Amygdala (tissue), 56 donors: ENCODE data around the gene D2HGDH.

Source experiments
- DNase-seq, 56 donors: peaks; one replicate each; lab custom pipeline; 2025; lab: John Stamatoyannopoulos, UW

Gene D2HGDH

GRCh38 chr2:241801611-241802420 is 67.4 kb downstream of the D2HGDH start:
- DNase-seq: no peak

DNA sequence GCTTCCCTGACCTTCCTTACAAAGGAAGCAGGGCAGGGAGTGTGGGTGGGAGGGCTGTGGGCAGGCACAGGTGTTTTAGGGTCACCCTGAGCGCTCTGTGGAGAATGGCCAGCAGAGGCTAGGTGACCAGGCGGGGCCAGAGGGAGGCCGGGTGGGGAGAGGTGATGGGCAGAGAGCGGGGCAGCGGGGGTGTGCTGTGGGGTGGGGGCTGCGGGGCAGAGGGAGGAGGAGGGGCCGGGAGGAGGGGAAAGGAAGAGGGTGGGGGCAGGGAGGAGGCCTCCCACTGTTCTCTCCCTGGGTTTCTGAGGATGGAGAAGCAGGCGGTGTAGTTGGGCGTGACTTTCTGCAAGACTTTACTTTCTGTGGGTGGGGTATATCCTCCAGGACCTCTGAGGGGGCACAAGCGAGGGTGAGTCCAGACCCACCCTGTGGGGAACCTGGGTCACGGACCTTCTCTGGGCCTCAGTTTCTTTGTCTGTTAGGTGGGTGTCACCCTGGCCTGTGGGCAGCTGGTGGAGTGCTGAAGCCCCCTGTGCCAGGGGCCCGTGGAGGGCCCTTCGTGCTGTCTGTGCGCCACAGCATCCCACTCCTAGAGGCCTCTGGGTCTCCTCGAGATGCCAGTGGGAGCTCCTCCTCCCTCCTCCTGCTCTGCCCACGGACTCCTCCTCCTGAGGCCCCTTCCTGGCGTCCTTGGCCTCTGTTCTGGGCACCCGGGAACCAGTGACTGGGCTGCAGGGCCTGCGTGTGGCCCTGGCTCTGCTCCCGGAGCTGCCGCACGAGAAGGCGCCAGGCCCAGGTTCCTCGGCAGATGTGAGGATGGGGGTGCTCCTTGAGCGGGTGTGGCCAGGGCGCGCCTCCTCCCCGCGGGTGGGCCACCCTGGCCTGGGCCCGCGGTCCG is 68.2 kb downstream of the D2HGDH start:
- peak in 2 of 56 donors; percentile 21 to 32 for DNase-seq

DNA sequence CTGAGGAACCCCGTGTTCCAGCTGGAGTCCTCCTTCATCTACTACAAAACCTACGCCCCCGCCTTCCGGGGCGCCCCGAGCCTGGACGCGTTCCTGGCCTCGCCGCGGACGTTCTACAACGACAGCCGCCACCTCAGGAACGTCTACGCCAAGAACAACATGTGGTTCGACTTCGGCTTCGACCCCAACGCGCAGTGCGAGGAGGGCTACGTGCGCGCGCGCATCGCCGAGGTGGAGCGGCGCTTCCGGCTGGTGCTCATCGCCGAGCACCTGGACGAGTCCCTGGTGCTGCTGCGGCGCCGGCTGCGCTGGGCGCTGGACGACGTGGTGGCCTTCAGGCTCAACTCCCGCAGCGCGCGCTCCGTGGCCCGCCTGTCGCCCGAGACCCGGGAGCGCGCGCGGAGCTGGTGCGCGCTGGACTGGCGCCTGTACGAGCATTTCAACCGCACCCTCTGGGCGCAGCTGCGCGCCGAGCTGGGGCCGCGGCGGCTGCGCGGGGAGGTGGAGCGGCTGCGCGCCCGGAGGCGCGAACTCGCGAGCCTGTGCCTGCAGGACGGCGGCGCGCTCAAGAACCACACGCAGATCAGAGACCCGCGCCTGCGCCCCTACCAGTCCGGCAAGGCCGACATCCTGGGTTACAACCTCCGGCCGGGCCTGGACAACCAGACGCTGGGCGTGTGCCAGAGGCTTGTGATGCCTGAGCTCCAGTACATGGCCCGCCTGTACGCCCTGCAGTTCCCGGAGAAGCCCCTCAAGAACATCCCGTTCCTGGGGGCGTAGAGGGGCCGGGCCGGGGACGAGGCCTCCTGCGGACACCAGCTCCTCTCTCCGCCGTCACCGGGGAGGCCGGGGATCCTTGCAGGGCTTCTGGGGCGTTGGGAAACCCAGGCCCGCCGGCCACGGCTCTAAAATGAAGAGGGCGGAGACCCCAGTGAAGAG is 69.2 kb downstream of the D2HGDH start:
- peak in 30 of 56 donors; percentile 20 to 78 (median 53) for DNase-seq

DNA sequence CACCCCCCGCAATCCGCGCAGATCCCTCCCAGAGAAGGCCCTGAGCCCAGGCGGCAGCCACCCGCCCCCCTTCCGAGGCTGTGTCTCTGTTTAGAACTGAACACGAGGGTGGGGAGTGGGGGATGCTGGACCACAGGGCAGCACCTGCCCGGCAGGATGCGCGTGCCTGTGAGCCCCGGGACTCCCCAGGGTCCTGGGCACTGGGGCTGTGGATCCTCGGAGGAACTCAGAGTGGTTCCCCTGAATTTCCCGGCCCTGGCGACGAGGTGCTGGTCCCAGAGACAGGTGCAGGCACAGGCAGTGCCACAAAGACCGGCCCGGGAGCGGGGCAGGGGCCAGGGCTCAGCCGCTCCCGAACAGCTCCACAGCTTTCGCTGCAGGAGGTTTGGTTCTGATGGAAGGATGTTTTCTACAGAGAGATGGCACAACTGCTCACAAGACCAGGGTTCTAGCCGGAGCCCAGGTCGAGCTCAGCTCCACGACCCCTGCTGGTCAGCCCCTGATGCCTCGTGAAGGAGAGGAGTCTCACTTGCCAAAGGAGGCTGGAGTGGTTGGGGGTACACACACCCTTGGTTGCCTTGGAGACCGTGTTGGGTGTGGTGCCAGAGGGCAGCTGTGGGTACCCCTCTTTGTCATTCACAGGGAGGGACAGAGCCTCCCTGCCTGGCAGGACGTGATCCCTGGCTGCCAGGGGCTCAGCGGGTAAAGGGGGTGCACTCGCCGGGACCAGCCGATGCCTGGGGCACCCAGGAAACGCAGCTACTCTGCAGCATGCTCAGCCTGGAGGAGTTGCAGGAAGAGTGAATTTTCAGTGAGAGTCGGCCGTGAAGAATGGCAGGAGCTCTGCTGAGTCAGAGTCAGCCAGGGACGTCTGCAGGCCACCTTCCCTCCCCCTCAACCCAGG is 70.1 kb downstream of the D2HGDH start:
- no peak for DNase-seq

GRCh38 chr2:241806217-241806616 is 71.8 kb downstream of the D2HGDH start:
- DNase-seq: peak in 1 of 56 donors; percentile 40

GRCh38 chr2:241808051-241808720 is 73.8 kb downstream of the D2HGDH start:
- DNase-seq: no peak

- no peak for DNase-seq
These were observed 74.4 kb downstream of the D2HGDH start, which contains the start of gene NEU4 for GRCh38 chr2:241808721-241809382. Gene NEU4, plus strand, starts transcription at chr2:241809193. Its CDS starts 5,292 bp downstream, at chr2:241814485.

DNA sequence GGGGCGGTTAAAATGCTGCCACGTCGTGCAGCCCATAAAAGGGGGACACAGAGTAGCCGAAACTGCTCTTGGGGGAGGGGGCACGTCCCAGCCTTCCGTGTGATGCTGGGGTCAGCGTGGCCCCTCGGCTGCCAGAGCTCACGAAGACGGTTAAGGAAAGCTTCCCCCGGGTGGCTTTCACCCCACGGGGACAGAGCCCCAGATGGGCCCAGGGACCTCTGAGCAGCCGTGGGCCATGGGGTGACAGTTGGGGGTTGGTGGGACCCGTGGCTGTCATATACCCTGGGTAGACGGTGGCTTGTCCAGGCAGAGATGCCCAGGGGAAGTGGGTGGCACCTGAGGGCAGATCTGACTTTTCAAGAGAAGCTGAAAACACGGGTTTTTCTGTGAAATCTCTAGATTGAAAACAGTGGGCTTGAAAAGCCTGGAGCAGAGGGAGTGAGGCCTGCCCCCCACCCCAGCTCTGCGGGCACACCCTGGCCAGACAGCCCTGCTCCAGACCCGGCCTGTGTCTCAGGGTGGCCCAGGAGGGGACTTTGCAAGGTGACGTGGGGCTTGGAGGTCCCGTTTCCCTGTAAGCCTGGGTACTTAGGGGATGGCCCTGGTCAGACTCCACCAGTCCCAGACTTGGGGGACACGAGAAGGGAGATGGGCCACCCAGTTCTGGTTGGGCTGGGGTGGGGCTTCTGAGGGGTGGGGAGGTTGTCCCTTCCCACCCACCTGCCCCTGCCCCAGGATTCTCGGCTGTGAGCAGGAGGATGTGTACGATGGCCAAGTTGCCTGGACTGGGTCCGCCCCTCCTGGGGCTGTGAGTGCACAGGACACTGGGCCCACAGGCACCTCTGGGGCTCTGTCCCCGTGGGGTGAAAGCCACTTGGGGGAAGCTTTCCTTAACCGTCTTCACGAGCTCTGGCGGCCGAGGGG is 75.2 kb downstream of the D2HGDH start:
- no peak for DNase-seq

DNA sequence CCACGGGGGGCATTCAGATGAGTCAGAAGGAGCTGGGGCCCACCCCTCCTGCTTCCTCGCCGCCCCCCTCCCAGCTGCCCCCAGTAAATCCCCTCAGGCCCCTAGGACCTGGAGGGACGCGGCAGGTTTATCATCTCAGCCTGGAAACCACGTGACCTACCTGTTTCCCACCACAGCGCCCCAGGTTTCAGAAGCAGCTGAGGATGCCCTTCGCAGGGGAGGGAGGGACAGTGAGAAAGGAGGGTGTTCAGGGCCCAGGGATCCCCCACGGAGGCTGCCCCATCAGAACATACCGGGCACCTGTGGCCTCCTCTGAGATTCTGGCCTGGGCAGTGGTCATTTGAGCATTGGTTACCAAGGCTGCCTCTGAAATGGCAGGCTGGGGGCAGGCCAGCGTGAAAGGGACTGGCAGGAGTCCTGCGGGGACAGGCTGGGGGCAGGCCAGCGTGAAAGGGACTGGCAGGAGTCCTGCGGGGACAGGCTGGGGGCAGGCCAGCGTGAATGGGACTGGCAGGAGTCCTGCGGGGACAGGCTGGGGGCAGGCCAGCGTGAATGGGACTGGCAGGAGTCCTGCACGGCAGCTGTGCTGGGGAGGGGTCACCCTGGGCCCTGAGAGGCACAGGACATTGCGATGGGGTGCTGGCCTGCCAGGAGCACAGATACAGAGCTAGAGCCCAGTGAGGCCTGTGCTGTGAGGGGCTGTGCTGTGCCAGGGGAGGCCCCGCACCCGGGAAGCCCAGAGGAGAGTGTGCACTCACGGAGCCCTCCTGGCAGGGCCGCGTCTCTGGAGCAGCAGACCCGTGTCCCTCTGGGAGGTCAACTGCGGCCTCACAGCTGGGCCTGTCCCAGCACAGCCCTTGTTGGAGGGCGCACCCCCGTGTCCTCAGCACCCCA is 76.1 kb downstream of the D2HGDH start:
- peak in 41 of 56 donors; percentile 37 to 88 (median 72) for DNase-seq

GRCh38 chr2:241811201-241811951 is 76.9 kb downstream of the D2HGDH start:
- peak in 36 of 56 donors; percentile 29 to 85 (median 70) for DNase-seq

DNA sequence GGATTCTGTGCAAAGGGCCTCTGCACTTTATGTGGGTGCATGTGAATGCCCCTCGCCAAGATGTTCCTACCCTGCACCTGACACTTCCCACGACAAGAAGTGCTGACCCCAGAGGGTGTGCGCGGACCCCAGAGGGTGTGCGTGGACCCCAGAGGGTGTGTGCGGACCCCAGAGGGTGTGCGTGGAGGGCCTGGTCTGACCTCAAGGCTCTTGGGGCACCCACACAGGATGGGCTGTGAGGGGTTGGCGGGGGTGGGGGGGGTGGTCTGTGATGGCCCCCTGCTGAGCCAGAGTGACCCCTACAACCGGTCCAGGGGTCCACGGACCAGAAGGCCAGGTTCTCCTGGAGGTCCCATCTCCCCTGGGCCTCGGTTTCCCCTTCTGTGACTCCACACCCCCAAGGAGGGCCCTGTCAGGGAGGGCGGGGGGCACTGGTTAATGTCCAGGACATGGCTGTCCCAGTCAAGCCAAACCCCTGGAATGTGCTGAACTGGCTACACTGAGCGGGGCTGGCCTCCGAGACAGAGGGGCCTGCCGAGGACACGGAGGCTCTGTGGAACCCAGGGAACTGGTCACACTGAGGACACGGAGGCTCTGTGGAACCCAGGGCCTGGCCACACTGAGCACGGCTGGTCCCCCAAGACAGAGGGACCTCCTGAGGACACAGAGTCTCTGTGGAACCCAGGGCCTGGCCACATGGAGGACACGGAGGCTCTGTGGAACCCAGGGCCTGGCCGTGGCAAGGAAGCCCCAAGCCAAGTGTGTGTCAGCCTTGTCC is 77.7 kb downstream of the D2HGDH start:
- no peak for DNase-seq

DNA sequence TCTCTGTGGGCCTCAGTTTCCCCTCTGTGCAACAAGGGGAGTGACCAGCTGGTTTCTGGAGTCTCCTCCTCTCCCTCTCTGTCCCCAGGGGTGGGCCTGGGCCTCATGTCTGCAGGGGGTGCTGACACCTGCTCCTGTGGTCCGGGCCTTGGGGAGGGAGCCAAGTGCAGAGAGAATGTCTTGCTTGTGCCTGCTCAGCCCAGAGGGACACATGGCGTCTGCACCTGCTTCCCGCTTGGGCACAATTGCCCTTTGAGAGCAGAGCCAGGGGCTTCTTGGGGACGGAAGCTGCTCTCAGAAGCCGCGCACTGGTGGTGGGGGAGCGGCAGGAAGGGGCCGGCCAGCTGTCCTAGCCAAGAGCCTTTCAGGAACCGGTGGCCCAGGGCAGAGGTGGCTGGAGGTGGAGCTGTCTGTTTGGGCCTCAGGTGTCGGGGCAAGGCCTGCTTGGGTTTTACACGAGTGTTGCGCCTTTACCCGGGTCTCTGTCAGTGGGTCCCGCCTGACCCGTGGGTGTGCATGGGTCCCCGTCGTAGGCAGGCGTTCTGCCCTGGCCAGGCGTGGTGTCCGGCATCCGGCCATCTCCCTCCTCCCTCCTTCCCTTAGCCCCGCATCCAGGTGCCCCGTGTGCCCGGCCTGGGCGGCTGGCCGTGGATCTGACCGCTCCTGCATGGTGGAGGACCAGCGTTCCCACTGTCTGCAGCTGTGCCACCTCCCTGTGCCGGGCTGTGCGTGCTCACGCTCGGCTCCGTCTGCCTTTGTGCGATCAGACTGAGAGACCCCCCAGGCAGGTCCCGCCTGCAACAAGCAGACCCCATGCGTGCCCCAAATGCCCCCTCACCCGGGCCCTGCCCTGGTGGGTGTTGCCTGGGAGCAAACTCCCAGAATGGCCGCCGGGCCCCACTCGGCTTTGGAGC is 78.6 kb downstream of the D2HGDH start:
- DNase-seq: peak in 34 of 56 donors; percentile 7 to 75 (median 53)
